Endothelial cell of umbilical vein (primary cell): ENCODE data around the gene TAF8. TPM values are rescaled to one million over a fixed set of nuclear protein-coding genes. Genes with fewer than 3 reads are reported as not detected.

Experiments
- BruUV-seq: library from RNA; stranded (reverse); fragments of 400-500 nt; replicated peaks from 2 replicates; lab custom pipeline; 2021; lab: Mats Ljungman, UMichigan
- CTCF ChIA-PET: fragments of 300-600, 350-600 bp; sonication (Branson Sonifier 250); formaldehyde crosslinking; loops from one replicate; lab custom pipeline; 2021; ENCODE audit warnings: antibody characterized with exemption, inconsistent platforms; lab: Charles Lee
- POLR2A ChIA-PET: fragments of 300-600, 350-600 bp; sonication (Branson Sonifier 250); formaldehyde crosslinking; loops from one replicate; lab custom pipeline; 2021; ENCODE audit warnings: antibody characterized with exemption, inconsistent platforms; lab: Charles Lee
- DNase-seq: peaks from one replicate; pipeline ENCODE4 v3.0.0-alpha.2; 2011; ENCODE audit warnings: low read depth, low spot score
- FAIRE-seq: peaks from 2 replicates; lab custom pipeline; 2011; peaks lifted over from hg19 to GRCh38; lab: Jason Lieb, UNC
- H2AFZ ChIP-seq: 2 replicates; pipeline ENCODE4 v1.6.0; 2012; ENCODE audit warnings: low read depth, low read length, control low read depth, inconsistent platforms
- H3K27ac ChIP-seq: 2 replicates; pipeline ENCODE4 v1.5.1; 2011; ENCODE audit warnings: low read depth, mild to moderate bottlenecking, control low read depth, low read length, moderate library complexity; ENCODE audit not compliant: insufficient read depth
- H3K27me3 ChIP-seq, 2 experiments: 2 replicates each; pipeline versions ENCODE4 v1.6.0 to v1.6.1; 2011; ENCODE audit warnings: low read length in 2 of 2, mixed read lengths in 1 of 2; ENCODE audit not compliant: control insufficient read depth in 2 of 2, insufficient read depth in 2 of 2
- H3K36me3 ChIP-seq, 2 experiments: 2 replicates in 1 of 2; 3 replicates in 1 of 2; pipeline ENCODE4 v1.5.1; 2011; ENCODE audit warnings: low read length in 2 of 2, mild to moderate bottlenecking in 1 of 2, moderate library complexity in 1 of 2; ENCODE audit not compliant: control insufficient read depth in 2 of 2, insufficient read depth in 2 of 2; ENCODE audit errors: extremely low read depth in 1 of 2
- H3K4me1 ChIP-seq: 3 replicates; pipeline ENCODE4 v1.5.1; 2011; ENCODE audit warnings: mild to moderate bottlenecking, low read length; ENCODE audit not compliant: control insufficient read depth, insufficient read depth; ENCODE audit errors: extremely low read depth
- H3K4me2 ChIP-seq: 2 replicates; pipeline ENCODE4 v1.6.1; 2011; ENCODE audit warnings: low read length, control low read depth, mixed read lengths; ENCODE audit not compliant: insufficient read depth
- H3K4me3 ChIP-seq, 3 experiments: fragments of 200-600 bp in 1 of 3; sonication (generic), shearing (Covaris generic) in 1 of 3; replicated peaks in 1 of 3; 2 replicates each; pipeline ENCODE4 v1.5.1; 2011 to 2016; ENCODE audit warnings: control low read depth in 3 of 3, low read length in 3 of 3, mild to moderate bottlenecking in 2 of 3, inconsistent platforms in 1 of 3, low read depth in 1 of 3, moderate library complexity in 1 of 3; ENCODE audit not compliant: insufficient read depth in 1 of 3
- H3K79me2 ChIP-seq: 2 replicates; pipeline ENCODE4 v1.6.0; 2012; ENCODE audit warnings: low read length, inconsistent platforms; ENCODE audit not compliant: control insufficient read depth, insufficient read depth
- H3K9ac ChIP-seq: replicated peaks from 2 replicates; pipeline ENCODE3; 2011; ENCODE audit warnings: low read length, control low read depth; ENCODE audit not compliant: insufficient read depth; ENCODE audit errors: extremely low read depth
- H3K9me1 ChIP-seq: replicated peaks from 3 replicates; pipeline ENCODE4 v1.6.0; 2011; ENCODE audit warnings: mild to moderate bottlenecking, low read length; ENCODE audit not compliant: control insufficient read depth, insufficient read depth; ENCODE audit errors: extremely low read depth
- H3K9me3 ChIP-seq: replicated peaks from 2 replicates; pipeline ENCODE4 v1.5.1; 2012; ENCODE audit warnings: low read length, inconsistent platforms; ENCODE audit not compliant: control insufficient read depth, insufficient read depth
- H4K20me1 ChIP-seq: replicated peaks from 2 replicates; pipeline ENCODE3; 2011; ENCODE audit warnings: mild to moderate bottlenecking, low read length; ENCODE audit not compliant: control insufficient read depth, insufficient read depth; ENCODE audit errors: extremely low read depth
- CTCF ChIP-seq, 2 donors: IDR thresholded peaks; 1 replicate in 1 of 2; 2 replicates in 1 of 2; pipeline ENCODE4 v1.5.1; 2011; ENCODE audit warnings: low read length in 2 of 2, mild to moderate bottlenecking in 2 of 2, moderate library complexity in 2 of 2, control low read depth in 1 of 2, inconsistent platforms in 1 of 2, low read depth in 1 of 2; ENCODE audit not compliant: insufficient read depth in 1 of 2; ENCODE audit errors: extremely low read depth in 1 of 2
- EZH2 ChIP-seq: IDR thresholded peaks from 2 replicates; pipeline ENCODE4 v1.6.1; 2012; ENCODE audit warnings: borderline replicate concordance, low read depth, mild to moderate bottlenecking, moderate library complexity, low read length, inconsistent platforms; ENCODE audit not compliant: severe bottlenecking
- FOS ChIP-seq: IDR thresholded peaks from 2 replicates; pipeline ENCODE4 v1.6.1; 2011; ENCODE audit warnings: mild to moderate bottlenecking, low read length, moderate library complexity, borderline replicate concordance; ENCODE audit not compliant: insufficient read depth
- GATA2 ChIP-seq: IDR thresholded peaks from 2 replicates; pipeline ENCODE4 v1.7.0; 2011; ENCODE audit warnings: low read depth, mild to moderate bottlenecking, moderate library complexity, mixed read lengths, low read length; ENCODE audit not compliant: insufficient read length, insufficient read depth
- JUN ChIP-seq: IDR thresholded peaks from 2 replicates; pipeline ENCODE4 v1.6.1; 2011; ENCODE audit warnings: borderline replicate concordance, low read depth; ENCODE audit not compliant: insufficient read length, insufficient read depth
- MAX ChIP-seq: IDR thresholded peaks from 2 replicates; pipeline ENCODE4 v1.6.1; 2011; ENCODE audit not compliant: insufficient read depth, insufficient read length
- MYC ChIP-seq: IDR thresholded peaks from one replicate; pipeline ENCODE4 v1.6.1; 2011; ENCODE audit warnings: mild to moderate bottlenecking, low read depth, low read length
- POLR2A ChIP-seq: IDR thresholded peaks from 2 replicates; pipeline ENCODE4 v1.6.1; 2012; ENCODE audit warnings: low read depth, mild to moderate bottlenecking, control low read depth, low read length
- POLR2AphosphoS5 ChIP-seq: IDR thresholded peaks from 2 replicates; pipeline ENCODE4 v1.6.1; 2012; ENCODE audit warnings: low read depth, mild to moderate bottlenecking, control low read depth, low read length, moderate library complexity; ENCODE audit not compliant: insufficient read depth
- dilution Hi-C: fragments of 300-500 bp; cut with MboI; formaldehyde crosslinking; loops from one replicate; pipeline ENCODE4 v1.15.0; 2019; ENCODE audit warnings: low sequenced_read_pairs; ENCODE audit not compliant: extremely low pct_ligation_motif_present
- intact Hi-C: fragments of 100-400 bp; cut with micrococcal nuclease; formaldehyde crosslinking; loops from one replicate; pipeline ENCODE4 v1.10.0; 2022
- polyA plus RNA-seq, 4 experiments: library from polyadenylated mRNA; depleted of rRNA in 3 of 4; stranded (reverse) in 3 of 4; unstranded in 1 of 4; fragments of >200 nt; gene quantifications; 2 replicates each; pipeline versions ENCODE4 v1.2.1 to v1.2.3, GENCODE V29; 2011 to 2012; ENCODE audit warnings: missing spikeins in 1 of 4
- total RNA-seq: library from RNA; stranded (reverse); gene quantifications from 2 replicates; pipeline ENCODE4 v1.2.3, GENCODE V29; 2021

TAF8 gene
- total and polyA plus RNA-seq, 2 donors (not counting 3 experiments of a cell fraction or from before 2014, with no cell fraction given), result 32.9 to 45.4 TPM

GRCh38 chr6:42041481-42042053 lies 8.8 kb upstream of the TAF8 start:
- no peak overlapping the region for H2AFZ ChIP-seq
- no peak overlapping the region for H3K27ac ChIP-seq
- no peaks in the 10 kb centered on the region for H4K20me1 ChIP-seq
- H3K4me1 ChIP-seq, result peaks cover 26% of the 10 kb centered on the region
- BruUV-seq, result no TSS peak
- no peak for TF ChIP-seq EZH2
- no peak for TF ChIP-seq POLR2AphosphoS5
- no peak for TF ChIP-seq MAX
- no peak for TF ChIP-seq GATA2
- TF ChIP-seq JUN, result no peak
- TF ChIP-seq CTCF (IDR thresholded peaks at IDR 0.05; ENCODE audit: extremely low read depth in 1 of 2, insufficient read depth in 1 of 2, low read depth in 1 of 2, low read length in 2 of 2), result no peak
- TF ChIP-seq FOS, result no peak
- no peak for TF ChIP-seq POLR2A
- TF ChIP-seq MYC, result no peak
- H3K27me3 ChIP-seq, result no peaks in the 10 kb centered on the region
- H3K36me3 ChIP-seq, result no peaks in the 10 kb centered on the region
- H3K4me3 ChIP-seq, result no peak overlapping the region
- dilution Hi-C loops (no loop called here), intact Hi-C loops (loop anchor here (5.0 kb wide), 1 partner anchor 674 kb away; no protein-coding TSS in a partner anchor)
- no peaks in the 10 kb centered on the region for H3K9me3 ChIP-seq
- no peak overlapping the region for H3K4me2 ChIP-seq
- no peaks in the 10 kb centered on the region for H3K9me1 ChIP-seq
- FAIRE-seq (no peak), DNase-seq (no peak)
- POLR2A ChIA-PET, result interaction anchor here (0.8 kb wide), 1 partner anchor 121 kb away, joined by 3 read pairs; the partner anchor contains the start of genes BYSL and MED20
- H3K79me2 ChIP-seq, result no peaks in the 10 kb centered on the region
- CTCF ChIA-PET, result interaction anchor here (0.5 to 8.1 kb wide), 14 partner anchors 9 to 673 kb away, joined by 3 to 149 read pairs (median 4); partner anchors contain the start of genes BYSL, CCND3, FRS3 and MED20
- no peak overlapping the region for H3K9ac ChIP-seq
